ENCODE measurements around the gene ZFPM1. TPM values are rescaled to one million over a fixed set of nuclear protein-coding genes. Genes with fewer than 3 reads are reported as not detected.

ZFPM1 gene
- polyA plus RNA-seq, 1 experiment = 0.20 TPM

- Histone ChIP-seq H3K9me3 (ENCODE audit: control insufficient read depth, insufficient read depth, low read length) (no peaks in the 10 kb centered on the region; the same call in 1 of the 2 replicates), H3K27me3 (ENCODE audit: control insufficient read depth, insufficient read depth, low read length) (no peaks in the 10 kb centered on the region), H3K27ac (ENCODE audit: low read depth, low read length) (no peak overlapping the region), H3K4me3 (ENCODE audit: low read depth, low read length) (no peak overlapping the region)
- TF ChIP-seq CTCF (IDR thresholded peaks at IDR 0.05; ENCODE audit: low read depth, low read length) = no peak
- CTCF ChIA-PET = no interaction called here
- POLR2A ChIA-PET = no interaction called here
- no peak for DNase-seq (ENCODE audit: low read depth, low spot score)
These were observed 10.3 kb downstream of the ZFPM1 start for GRCh38 chr16:88463411-88463810.

DNA sequence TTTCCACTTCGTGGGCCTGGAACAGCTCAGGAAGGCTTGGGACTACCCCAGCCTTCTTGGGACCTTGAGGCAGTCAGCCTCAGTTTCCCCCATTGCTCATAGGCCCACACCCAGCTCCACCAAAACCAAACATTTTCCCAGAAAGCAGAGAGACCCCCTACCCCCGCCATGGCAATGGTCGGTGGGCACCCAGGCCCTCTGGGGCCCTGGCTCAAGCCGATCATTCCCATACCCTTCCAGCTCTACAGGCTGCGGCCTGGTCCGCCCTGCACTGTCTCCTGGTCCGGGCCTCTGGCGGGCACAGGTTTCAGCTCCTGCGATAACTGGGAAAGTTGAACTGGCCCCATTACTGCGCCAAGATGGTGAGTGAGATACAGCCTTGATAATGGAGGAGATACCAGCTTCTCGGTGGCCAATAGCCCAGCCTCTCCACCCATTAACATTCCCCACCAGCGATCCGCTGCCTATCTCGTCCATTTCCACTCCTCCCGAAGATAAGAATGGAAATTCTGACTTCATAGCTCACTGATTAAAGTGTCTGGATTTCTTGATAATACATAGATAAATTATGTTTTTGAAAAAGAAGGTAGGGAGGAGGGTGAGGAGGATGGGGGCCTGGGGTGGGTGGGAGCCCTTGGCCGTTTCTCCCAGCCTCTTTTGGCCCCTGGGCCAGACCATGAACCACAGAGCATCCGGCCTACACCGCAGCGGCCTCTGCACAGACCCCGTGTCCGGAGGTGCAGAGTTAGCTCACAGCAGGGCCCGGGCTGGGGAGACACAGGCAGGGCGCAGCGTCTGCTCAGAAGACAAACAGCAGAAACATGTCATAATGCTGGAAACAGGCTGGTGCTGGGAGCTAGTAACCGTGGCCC, 11.6 kb downstream of the ZFPM1 start:
- H3K27me3 ChIP-seq (ENCODE audit: control insufficient read depth, insufficient read depth, low read length) = no peaks in the 10 kb centered on the region
- no peak for DNase-seq (ENCODE audit: low read depth, low spot score)
- H3K9me3 ChIP-seq (ENCODE audit: control insufficient read depth, insufficient read depth, low read length) = no peaks in the 10 kb centered on the region; the same call in 1 of the 2 replicates
- no peak for TF ChIP-seq CTCF (IDR thresholded peaks at IDR 0.05; ENCODE audit: low read depth, low read length)
- ChIA-PET POLR2A (no interaction called here), CTCF (no interaction called here)
- no peak overlapping the region for H3K27ac ChIP-seq (ENCODE audit: low read depth, low read length)
- no peak overlapping the region for H3K4me3 ChIP-seq (ENCODE audit: low read depth, low read length)

- POLR2A ChIA-PET = no interaction called here
- no peak for DNase-seq (ENCODE audit: low read depth, low spot score)
- H3K27me3 ChIP-seq (ENCODE audit: control insufficient read depth, insufficient read depth, low read length) = no peaks in the 10 kb centered on the region
- no peak for TF ChIP-seq CTCF (IDR thresholded peaks at IDR 0.05; ENCODE audit: low read depth, low read length)
- CTCF ChIA-PET = no interaction called here
- H3K27ac ChIP-seq (ENCODE audit: low read depth, low read length) = no peak overlapping the region
- H3K4me3 ChIP-seq (ENCODE audit: low read depth, low read length) = no peak overlapping the region
- no peaks in the 10 kb centered on the region; the same call in 1 of the 2 replicates for H3K9me3 ChIP-seq (ENCODE audit: control insufficient read depth, insufficient read depth, low read length)
These were observed 12.4 kb downstream of the ZFPM1 start for GRCh38 chr16:88465387-88465983.

- no peak for DNase-seq (ENCODE audit: low read depth, low spot score)
- H3K9me3 ChIP-seq (ENCODE audit: control insufficient read depth, insufficient read depth, low read length) = no peaks in the 10 kb centered on the region; the same call in 1 of the 2 replicates
- CTCF ChIA-PET = no interaction called here
- no peak overlapping the region for H3K4me3 ChIP-seq (ENCODE audit: low read depth, low read length)
- H3K27me3 ChIP-seq (ENCODE audit: control insufficient read depth, insufficient read depth, low read length) = no peaks in the 10 kb centered on the region
- POLR2A ChIA-PET = no interaction called here
- H3K27ac ChIP-seq (ENCODE audit: low read depth, low read length) = no peak overlapping the region
- TF ChIP-seq CTCF (IDR thresholded peaks at IDR 0.05; ENCODE audit: low read depth, low read length) = no peak
These were observed 13.2 kb downstream of the ZFPM1 start for GRCh38 chr16:88466175-88466862.

DNA sequence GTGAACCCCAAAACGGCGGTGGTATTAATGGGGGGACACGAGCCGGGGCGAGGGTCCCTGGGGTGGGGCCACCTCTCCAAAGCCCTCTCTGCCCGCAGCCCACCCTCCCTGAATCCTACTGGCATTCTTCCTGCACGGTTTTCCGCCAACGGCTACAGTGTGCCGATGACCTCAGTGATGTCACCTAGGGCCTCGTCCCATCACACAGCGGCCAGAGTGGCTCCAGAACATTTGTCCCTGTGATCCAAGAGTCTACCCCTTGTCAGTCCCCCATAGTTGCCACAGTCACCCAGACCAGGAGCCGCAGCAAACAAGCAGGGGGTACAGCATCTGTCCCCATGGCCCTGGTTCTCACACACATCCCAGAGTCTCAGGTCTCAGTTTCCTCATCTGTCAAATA, 13.9 kb downstream of the ZFPM1 start:
- H3K4me3 ChIP-seq (ENCODE audit: low read depth, low read length) = no peak overlapping the region
- no peak for TF ChIP-seq CTCF (IDR thresholded peaks at IDR 0.05; ENCODE audit: low read depth, low read length)
- POLR2A ChIA-PET = no interaction called here
- no peaks in the 10 kb centered on the region for H3K27me3 ChIP-seq (ENCODE audit: control insufficient read depth, insufficient read depth, low read length)
- no peak for DNase-seq (ENCODE audit: low read depth, low spot score)
- H3K27ac ChIP-seq (ENCODE audit: low read depth, low read length) = no peak overlapping the region
- CTCF ChIA-PET = no interaction called here
- no peaks in the 10 kb centered on the region; the same call in 1 of the 2 replicates for H3K9me3 ChIP-seq (ENCODE audit: control insufficient read depth, insufficient read depth, low read length)

Data from AG04450 (cell line).